ENCODE results near the gene ARX.

Gene ARX

GRCh38 chrX:25023908-25024307 is 8.1 kb upstream of the ARX start:
- H3K4me3 ChIP-seq (ENCODE audit: low read depth, low read length), result no peak overlapping the region
- no peak for TF ChIP-seq CTCF (conservative IDR thresholded peaks at IDR 0.05; ENCODE audit: low read depth, low read length)
- no peak for DNase-seq (ENCODE audit: low read depth)

GRCh38 chrX:25022499-25023325 is 6.9 kb upstream of the ARX start:
- no peak for DNase-seq (ENCODE audit: low read depth)
- no peak overlapping the region for H3K4me3 ChIP-seq (ENCODE audit: low read depth, low read length)
- no peak for TF ChIP-seq CTCF (conservative IDR thresholded peaks at IDR 0.05; ENCODE audit: low read depth, low read length)

DNA sequence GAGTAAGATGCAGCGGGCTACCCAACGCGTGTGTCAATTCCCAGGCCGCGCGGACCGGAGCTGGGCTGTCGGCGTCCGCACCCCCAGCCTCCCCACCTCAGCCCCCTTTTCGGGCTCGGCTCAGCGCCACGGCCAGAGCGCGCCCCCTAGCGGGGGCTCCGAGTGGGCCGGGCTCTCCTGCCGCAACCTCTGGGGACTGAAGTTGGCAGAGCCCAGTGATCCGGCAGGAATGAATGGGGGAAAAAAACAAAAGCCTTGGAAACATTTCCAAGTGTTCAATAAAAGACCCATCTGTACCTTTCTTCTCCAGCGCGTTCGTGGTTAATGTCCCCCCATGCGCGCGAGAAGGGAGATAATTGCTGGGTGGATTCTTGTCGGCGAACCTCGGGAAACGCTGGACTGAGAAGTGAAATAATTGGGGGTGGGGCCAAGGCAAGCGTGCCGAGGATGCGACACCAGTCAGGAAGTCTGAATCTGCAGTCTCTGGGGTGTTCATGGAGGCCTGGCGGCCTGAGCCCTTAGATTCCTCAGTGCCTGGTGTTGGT is 5.2 kb upstream of the ARX start:
- H3K4me3 ChIP-seq (ENCODE audit: low read depth, low read length), result no peak overlapping the region
- peak; percentile 49 for TF ChIP-seq CTCF (conservative IDR thresholded peaks at IDR 0.05; ENCODE audit: low read depth, low read length)
- no peak for DNase-seq (ENCODE audit: low read depth)

GRCh38 chrX:25020391-25020904 is 4.7 kb upstream of the ARX start:
- no peak for TF ChIP-seq CTCF (conservative IDR thresholded peaks at IDR 0.05; ENCODE audit: low read depth, low read length)
- DNase-seq (ENCODE audit: low read depth), result no peak
- no peak overlapping the region for H3K4me3 ChIP-seq (ENCODE audit: low read depth, low read length)

DNA sequence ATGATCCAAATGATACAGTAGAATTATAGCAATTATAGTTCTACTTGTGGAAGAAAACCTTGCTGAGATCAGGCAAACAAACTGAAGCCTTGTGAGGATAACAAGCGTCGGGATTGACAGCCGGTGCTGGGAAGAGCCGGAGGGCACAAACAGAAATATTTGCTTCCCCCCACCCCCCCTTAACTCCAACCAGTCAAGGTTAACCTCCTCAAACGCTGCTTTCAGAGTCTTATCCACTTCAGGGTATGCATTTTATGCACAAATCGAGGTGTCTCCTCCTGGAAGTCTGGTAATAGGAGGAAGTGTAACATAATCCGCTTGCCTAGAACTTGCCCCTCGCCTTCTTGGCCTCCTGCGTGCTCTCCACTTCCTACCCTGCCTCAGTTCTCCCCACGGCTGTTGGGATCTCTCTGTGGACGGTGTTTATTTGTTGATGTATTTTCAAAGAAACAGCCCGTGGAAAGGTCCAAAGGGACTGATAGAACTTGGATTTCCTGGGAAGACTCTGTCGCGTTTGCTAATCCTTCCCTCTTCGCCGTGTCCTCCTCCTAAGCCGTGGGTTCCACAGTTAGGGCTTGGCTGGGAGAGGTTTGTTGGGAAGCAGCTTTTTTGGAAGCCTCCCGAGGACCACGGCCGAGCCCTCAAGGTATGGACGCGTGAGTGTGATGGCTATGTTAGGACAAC is 4.1 kb upstream of the ARX start:
- H3K4me3 ChIP-seq (ENCODE audit: low read depth, low read length), result no peak overlapping the region
- no peak for TF ChIP-seq CTCF (conservative IDR thresholded peaks at IDR 0.05; ENCODE audit: low read depth, low read length)
- DNase-seq (ENCODE audit: low read depth), result no peak

- DNase-seq (ENCODE audit: low read depth), result no peak
- no peak for TF ChIP-seq CTCF (conservative IDR thresholded peaks at IDR 0.05; ENCODE audit: low read depth, low read length)
- H3K4me3 ChIP-seq (ENCODE audit: low read depth, low read length), result no peak overlapping the region
These were observed 2.9 kb upstream of the ARX start for GRCh38 chrX:25018682-25019081.

All from choroid plexus epithelial cell (primary cell).